ENCODE measurements around the gene ZNF326.

GRCh38 chr1:89994231-89994804 is 592 bp upstream of the ZNF326 start:
- TF ChIP-seq POLR2A (IDR thresholded peaks at IDR 0.05; ENCODE audit: low read depth, low read length) (no peak), SPI1 (IDR thresholded peaks at IDR 0.05; ENCODE audit: low read depth, low read length) (no peak), POLR2AphosphoS5 (IDR thresholded peaks at IDR 0.05; ENCODE audit: low read depth, low read length) (no peak), POU2F2 (IDR thresholded peaks at IDR 0.05; ENCODE audit: low read depth, low read length) (no peak)
